Muscle layer of duodenum (tissue), 2 donors: ENCODE data around the gene KLK15.

Experiments used
- H3K27ac ChIP-seq: one replicate; pipeline ENCODE4 v1.7.0; 2013; ENCODE audit warnings: mild to moderate bottlenecking, low read length
- H3K27me3 ChIP-seq: one replicate; pipeline ENCODE4 v1.7.0; 2013; ENCODE audit warnings: low read depth, mild to moderate bottlenecking, control low read depth, low read length
- H3K36me3 ChIP-seq, 2 donors: one replicate each; pipeline ENCODE4 v1.7.0; 2013; ENCODE audit warnings: low read length in 2 of 2, control low read depth in 1 of 2, mild to moderate bottlenecking in 1 of 2; ENCODE audit not compliant: insufficient read depth in 2 of 2, control insufficient read depth in 1 of 2
- H3K4me1 ChIP-seq, 2 donors: one replicate each; pipeline ENCODE4 v1.7.0; 2013; ENCODE audit warnings: low read length in 2 of 2, mild to moderate bottlenecking in 2 of 2, control low read depth in 1 of 2, moderate library complexity in 1 of 2; ENCODE audit not compliant: insufficient read depth in 2 of 2, control insufficient read depth in 1 of 2
- H3K4me3 ChIP-seq, 2 donors: one replicate each; pipeline ENCODE4 v1.7.0; 2013; ENCODE audit warnings: low read length in 2 of 2, low read depth in 1 of 2, mild to moderate bottlenecking in 1 of 2
- H3K9me3 ChIP-seq, 2 donors: one replicate each; pipeline ENCODE4 v1.7.0; 2013; ENCODE audit warnings: low read length in 2 of 2, control low read depth in 1 of 2, mild to moderate bottlenecking in 1 of 2; ENCODE audit not compliant: control insufficient read depth in 1 of 2
- donor health status: healthy.

Gene KLK15

DNA sequence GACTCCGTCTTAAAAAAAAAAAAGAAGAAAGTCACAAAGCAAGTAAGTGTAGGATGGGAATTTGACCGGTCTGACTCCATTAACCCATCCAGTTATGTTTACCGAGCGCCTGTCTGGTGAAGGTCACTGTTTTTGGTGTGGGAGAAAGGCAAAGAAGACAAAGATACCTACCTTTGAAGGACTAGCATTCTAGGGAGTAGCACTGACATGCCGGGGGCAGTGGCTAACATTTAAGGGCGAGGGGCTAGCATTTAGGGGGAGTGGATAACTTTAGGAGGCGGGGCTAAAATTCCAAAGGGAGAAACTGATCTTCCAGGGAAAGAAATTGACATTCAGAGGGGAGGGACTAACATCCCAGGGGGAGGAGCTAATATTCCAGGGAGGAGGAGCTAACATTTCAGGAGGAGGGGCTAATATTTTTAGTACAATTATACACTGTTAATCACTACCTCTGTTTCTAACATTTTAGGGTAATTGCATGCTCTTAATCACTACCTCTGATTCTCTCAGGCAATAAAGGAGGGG lies 54.4 kb downstream of the KLK15 start:
- H3K4me1 ChIP-seq: peaks cover 0 to 3% of the 10 kb centered on the region in 2 donors
- H3K27me3 ChIP-seq: peaks cover 40% of the 10 kb centered on the region
- H3K4me3 ChIP-seq: no peak overlapping the region
- peaks cover 0 to 2% of the 10 kb centered on the region in 2 donors for H3K9me3 ChIP-seq
- no peak overlapping the region for H3K27ac ChIP-seq
- H3K36me3 ChIP-seq: no peaks in the 10 kb centered on the region

DNA sequence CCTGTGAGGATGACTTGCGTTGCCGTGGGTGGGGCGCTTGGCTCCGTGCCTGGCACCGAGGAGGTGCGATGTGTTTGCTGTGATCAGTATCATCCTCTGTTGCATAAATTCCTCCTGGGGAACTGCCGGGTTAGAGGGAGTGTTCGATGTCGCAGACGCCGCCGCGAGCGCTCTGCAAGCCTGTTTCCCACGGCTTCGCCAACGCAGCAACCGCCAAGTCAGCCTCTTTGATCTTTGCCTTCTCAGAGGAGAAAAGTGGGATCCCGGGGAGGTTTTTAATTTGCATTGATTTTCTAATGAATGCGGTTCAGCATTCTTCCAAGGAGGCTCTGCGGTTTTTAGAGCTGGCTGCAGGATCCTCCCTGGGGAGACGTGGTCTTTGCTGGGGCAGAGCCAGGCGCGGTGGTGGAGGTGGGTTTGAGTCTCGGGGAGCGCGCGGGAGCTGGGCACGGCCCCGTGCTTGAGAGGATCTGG lies 55.5 kb downstream of the KLK15 start:
- Histone ChIP-seq H3K27me3 (peaks cover 40% of the 10 kb centered on the region), H3K9me3 (peaks cover 0 to 2% of the 10 kb centered on the region in 2 donors), H3K4me1 (no peaks in the 10 kb centered on the region), H3K27ac (no peak overlapping the region), H3K4me3 (no peak overlapping the region), H3K36me3 (no peaks in the 10 kb centered on the region)

DNA sequence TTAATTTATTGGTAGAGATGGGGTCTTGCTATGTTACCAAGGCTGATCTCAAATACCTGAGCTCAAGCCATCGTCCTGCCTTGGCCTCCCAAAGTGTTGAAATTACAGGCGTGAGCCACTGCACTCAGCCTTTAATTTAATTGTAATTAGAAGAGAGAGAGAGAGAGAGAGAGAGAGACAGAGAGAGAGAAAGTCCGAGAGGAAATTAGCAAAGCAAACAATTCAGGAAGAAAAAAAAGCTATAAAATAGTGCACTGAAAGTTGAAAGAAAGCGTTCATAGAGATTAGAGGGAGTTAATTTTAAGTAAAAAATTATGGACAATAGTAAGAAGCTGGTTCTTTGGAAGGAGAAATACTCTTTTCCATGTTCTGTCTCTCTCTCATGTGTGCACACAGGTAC lies 56.1 kb downstream of the KLK15 start:
- H3K27ac ChIP-seq: no peak overlapping the region
- peaks cover 0 to 2% of the 10 kb centered on the region in 2 donors for H3K9me3 ChIP-seq
- peaks cover 40% of the 10 kb centered on the region for H3K27me3 ChIP-seq
- H3K36me3 ChIP-seq: no peaks in the 10 kb centered on the region
- no peaks in the 10 kb centered on the region for H3K4me1 ChIP-seq
- no peak overlapping the region for H3K4me3 ChIP-seq

DNA sequence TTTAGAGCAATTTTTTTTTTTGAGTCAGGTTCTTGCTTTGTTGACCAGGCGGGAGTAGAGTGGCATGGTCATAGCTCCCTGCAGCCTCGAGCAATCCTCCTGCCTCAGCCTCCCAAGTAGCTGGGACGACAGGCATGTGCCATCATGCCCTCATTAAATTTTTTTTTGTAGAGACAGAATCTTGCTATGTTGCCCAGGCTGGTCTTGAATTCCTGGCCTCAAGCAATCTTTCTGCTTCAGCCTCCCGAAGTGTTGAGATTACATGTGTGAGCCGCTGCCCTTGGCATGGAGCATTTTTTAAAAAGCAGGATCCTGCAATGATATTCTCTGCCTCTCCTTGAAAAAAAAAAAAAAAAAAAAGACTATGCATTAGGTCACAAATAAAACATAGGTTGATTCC lies 57.2 kb downstream of the KLK15 start:
- no peaks in the 10 kb centered on the region for H3K4me1 ChIP-seq
- peaks cover 38% of the 10 kb centered on the region for H3K27me3 ChIP-seq
- no peak overlapping the region for H3K4me3 ChIP-seq
- H3K27ac ChIP-seq: no peak overlapping the region
- H3K9me3 ChIP-seq: peaks cover 0 to 2% of the 10 kb centered on the region in 2 donors
- no peaks in the 10 kb centered on the region for H3K36me3 ChIP-seq
